GM19395 (cell line): ENCODE results near the gene CEP63.

Experiments
- ATAC-seq: cut with Tn5 transposase; IDR thresholded peaks from one replicate; pipeline ENCODE4 v1.9.1; 2021; ENCODE audit warnings: mild to moderate bottlenecking, moderate library complexity; ENCODE audit not compliant: unreplicated experiment

Gene CEP63

GRCh38 chr3:134466331-134466730 is 19.5 kb upstream of the CEP63 start:
- no peak for ATAC-seq

- ATAC-seq: no peak
These were observed 17.3 kb upstream of the CEP63 start for GRCh38 chr3:134468519-134468918.

GRCh38 chr3:134471521-134472193 is 14.2 kb upstream of the CEP63 start:
- no peak for ATAC-seq

GRCh38 chr3:134472831-134473230 is 13.0 kb upstream of the CEP63 start:
- ATAC-seq: no peak

- ATAC-seq: no peak
These were observed 11.8 kb upstream of the CEP63 start for GRCh38 chr3:134473868-134474546.

GRCh38 chr3:134474956-134475355 is 10.9 kb upstream of the CEP63 start:
- ATAC-seq: no peak

GRCh38 chr3:134476306-134476705 is 9.6 kb upstream of the CEP63 start:
- ATAC-seq: no peak

- no peak for ATAC-seq
These were observed 8.9 kb upstream of the CEP63 start for GRCh38 chr3:134477002-134477401.

- ATAC-seq: no peak
These were observed 7.9 kb upstream of the CEP63 start for GRCh38 chr3:134477938-134478337.

GRCh38 chr3:134480546-134480945 is 5.3 kb upstream of the CEP63 start:
- ATAC-seq: no peak

- no peak for ATAC-seq
These were observed 4.7 kb upstream of the CEP63 start for GRCh38 chr3:134481166-134481565.

GRCh38 chr3:134482622-134483021 is 3.2 kb upstream of the CEP63 start:
- ATAC-seq: no peak

GRCh38 chr3:134483195-134483900 is 2.5 kb upstream of the CEP63 start:
- ATAC-seq: no peak

GRCh38 chr3:134485075-134485717 is 661 bp upstream of the CEP63 start:
- peak; percentile 14 for ATAC-seq

GRCh38 chr3:134486577-134487041 is 752 bp downstream of the CEP63 start:
- no peak for ATAC-seq

- peak; percentile 32 for ATAC-seq
These were observed 1.5 kb downstream of the CEP63 start for GRCh38 chr3:134487406-134487805.

GRCh38 chr3:134494495-134494894 is 8.6 kb downstream of the CEP63 start:
- ATAC-seq: no peak

- ATAC-seq: no peak
These were observed 10.1 kb downstream of the CEP63 start for GRCh38 chr3:134495980-134496379.

- peak; percentile 52 for ATAC-seq
These were observed 10.7 kb downstream of the CEP63 start for GRCh38 chr3:134496471-134497071.

GRCh38 chr3:134503266-134503665 is 17.4 kb downstream of the CEP63 start:
- ATAC-seq: no peak

- ATAC-seq: no peak
These were observed 18.3 kb downstream of the CEP63 start for GRCh38 chr3:134504132-134504531.
